ENCODE results near the gene FGD1.
"Not testable (repeated sequence)": the region's sequence is repeated elsewhere in the genome, so short reads cannot be mapped to it uniquely, and the experiment has no call there.

The FGD1 gene

GRCh38 chrX:54495814-54496516 is at the start of gene FGD1:
FGD1 (minus strand) TSS chrX:54496234; CDS start chrX:54495432, 802 bp downstream.
- no peak for DNase-seq (ENCODE audit: low read depth, low spot score)

DNA sequence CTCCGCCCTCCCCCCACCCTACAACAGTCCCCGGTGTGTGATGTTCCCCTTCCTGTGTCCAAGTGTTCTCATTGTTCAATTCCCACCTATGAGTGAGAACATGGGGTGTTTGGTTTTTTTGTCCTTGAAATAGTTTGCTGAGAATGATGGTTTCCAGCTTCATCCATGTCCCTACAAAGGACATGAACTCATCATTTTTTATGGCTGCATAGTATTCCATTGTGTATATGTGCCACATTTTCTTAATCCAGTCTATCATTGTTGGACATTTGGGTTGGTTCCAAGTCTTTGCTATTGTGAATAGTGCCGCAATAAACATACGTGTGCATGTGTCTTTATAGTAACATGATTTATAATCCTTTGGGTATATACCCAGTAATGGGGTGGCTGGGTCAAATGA is 46.2 kb upstream of the FGD1 start:
- DNase-seq (ENCODE audit: low read depth, low spot score): not testable (repeated sequence)

DNA sequence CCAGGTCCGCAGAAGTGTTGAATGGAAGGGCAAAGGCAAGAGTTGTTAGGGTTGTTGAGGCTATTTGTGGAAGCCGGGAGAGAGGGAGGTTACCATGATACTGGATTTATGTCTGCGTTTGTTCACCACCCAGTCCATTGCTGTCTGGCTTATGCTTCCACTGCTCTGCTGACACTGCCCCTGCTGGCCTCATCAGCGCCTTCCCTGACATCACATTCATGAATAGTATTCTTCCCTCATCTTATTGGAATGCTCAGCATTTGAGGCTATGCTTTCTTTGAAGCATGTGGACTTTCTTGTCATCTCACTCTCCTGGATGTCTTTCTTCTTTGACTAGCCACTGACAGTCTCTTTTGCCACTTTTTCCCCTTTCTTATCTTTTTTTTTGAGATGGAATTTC is 44.3 kb upstream of the FGD1 start:
- DNase-seq (ENCODE audit: low read depth, low spot score): no peak

DNA sequence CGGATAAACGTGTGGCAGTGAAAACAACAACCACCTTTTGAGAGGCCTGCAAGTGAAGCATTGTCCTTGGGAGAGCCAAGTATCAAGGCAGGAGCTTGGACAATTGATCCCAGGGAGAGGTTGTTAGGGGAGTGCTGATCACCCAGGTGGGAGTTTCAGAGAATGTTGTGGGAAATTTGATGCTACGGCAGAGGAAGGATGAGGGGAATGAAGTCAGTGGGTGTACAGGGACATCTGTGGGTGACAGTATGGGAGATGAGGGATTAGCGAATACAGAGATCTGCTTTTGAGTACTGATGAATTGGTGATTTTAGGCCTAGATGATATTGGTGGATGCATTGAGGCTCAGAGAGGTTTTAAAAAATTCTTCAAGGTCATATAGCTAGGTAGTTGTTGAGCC is 38.2 kb upstream of the FGD1 start:
- DNase-seq (ENCODE audit: low read depth, low spot score): no peak

GRCh38 chrX:54530357-54530900 is 34.4 kb upstream of the FGD1 start:
- no peak for DNase-seq (ENCODE audit: low read depth, low spot score)

- DNase-seq (ENCODE audit: low read depth, low spot score): no peak
Observed at GRCh38 chrX:54529552-54530356, 33.7 kb upstream of the FGD1 start, which contains the start of gene GNL3L. GNL3L (plus strand) TSS chrX:54530219; CDS start chrX:54532567, 2,348 bp downstream.

DNA sequence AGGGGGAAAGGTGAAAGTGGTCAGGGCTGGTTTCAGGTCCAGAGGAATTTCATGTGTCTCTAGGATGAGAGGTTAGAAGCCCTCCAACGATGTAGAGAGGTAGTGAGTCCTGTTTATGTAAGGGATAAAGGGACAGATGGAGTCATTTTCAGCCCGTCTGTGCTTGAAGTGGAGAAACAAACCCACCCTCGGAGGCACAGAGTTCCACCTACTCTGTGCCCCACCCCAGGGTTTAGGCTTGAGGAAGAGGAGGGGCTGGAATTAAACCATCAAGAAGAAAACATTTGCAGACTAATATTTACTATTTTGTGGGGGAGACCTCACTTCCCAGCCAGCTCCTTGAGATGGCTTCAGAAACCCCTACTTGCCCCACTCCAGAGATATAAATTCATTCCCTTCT is 33.1 kb upstream of the FGD1 start:
- DNase-seq (ENCODE audit: low read depth, low spot score): no peak

GRCh38 chrX:54509400-54509799 is 13.4 kb upstream of the FGD1 start:
- DNase-seq (ENCODE audit: low read depth, low spot score): no peak

DNA sequence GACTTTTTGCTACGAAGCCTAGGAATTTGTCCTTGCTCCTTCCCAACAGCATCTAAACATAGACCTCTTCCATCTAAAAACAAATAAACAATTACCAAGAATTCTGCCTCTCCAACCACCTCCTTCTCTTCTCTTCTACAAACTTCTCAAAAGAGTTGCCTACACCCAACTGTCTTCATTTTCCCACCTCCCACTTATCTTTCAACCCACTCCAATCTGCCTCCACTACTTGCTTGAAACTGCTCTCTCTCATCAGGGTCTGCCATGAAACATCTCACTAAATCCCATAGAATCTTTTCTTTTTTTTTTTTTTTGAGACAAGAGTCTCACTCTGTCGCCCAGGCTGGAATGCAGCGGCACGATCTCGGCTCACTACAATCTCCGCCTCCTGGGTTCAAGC is 902 bp upstream of the FGD1 start:
- DNase-seq (ENCODE audit: low read depth, low spot score): no peak

GRCh38 chrX:54496517-54496852 is 451 bp upstream of the FGD1 start:
- DNase-seq (ENCODE audit: low read depth, low spot score): no peak

- DNase-seq (ENCODE audit: low read depth, low spot score): no peak
Observed at GRCh38 chrX:54494989-54495813, 833 bp downstream of the FGD1 start.

DNA sequence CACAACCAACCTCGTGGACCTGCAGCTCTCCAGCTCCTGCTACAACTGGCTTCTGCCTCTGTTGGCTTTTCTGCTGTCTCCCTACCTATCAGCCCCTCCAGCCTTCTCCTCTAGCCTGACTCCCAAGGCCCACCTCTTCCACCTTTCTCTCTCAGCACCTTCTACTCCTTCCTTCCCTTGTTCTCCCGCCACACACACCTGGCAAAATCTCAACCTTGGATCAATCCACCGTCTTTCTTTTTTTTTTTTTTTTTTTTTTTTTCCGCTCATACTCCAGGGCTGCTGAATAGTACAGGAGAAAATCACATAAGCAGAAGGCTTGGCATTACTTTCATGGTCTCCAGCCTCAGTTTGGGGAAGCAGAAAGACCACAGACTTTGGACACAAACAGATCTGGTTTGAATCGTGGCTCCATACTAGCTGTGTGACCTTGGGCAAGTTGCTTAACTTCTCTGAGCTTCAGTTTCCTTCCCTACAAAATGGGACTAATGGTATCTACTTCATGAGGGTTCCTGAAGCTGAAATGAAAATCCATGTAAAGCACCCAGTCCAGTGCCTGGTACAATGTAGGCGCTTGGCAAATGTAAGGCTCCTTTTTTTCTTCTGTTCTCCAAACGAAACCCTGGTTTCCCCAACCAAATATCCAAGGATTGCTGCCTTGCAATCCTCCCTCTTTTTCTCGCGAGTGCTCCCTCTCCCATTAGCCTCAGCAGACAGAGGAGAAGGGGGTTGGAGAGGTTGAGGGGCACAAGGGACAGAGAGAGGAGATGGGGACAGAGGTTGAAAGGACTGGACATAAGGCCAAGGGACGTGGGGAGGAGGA is 1.7 kb downstream of the FGD1 start:
- DNase-seq (ENCODE audit: low read depth, low spot score): no peak

DNA sequence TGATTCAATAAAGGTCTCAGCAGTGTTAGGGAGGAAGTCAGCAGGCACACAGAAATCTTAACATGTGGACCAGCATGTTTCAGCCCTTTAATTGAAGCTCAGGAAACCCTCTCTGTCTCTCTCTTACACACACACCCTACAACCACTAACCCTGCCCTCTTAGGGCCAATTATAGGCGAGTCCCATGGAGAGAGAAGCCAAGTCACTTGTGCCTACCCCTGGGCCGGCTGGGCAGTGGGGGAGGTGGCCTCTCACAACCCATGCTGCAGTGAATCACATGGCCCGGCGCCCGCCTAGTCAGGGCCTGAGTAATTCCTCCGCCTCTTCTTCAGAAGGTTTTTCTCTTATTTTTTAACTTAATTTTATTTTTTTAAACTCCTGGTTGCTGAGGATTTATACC is 3.7 kb downstream of the FGD1 start:
- DNase-seq (ENCODE audit: low read depth, low spot score): no peak

DNA sequence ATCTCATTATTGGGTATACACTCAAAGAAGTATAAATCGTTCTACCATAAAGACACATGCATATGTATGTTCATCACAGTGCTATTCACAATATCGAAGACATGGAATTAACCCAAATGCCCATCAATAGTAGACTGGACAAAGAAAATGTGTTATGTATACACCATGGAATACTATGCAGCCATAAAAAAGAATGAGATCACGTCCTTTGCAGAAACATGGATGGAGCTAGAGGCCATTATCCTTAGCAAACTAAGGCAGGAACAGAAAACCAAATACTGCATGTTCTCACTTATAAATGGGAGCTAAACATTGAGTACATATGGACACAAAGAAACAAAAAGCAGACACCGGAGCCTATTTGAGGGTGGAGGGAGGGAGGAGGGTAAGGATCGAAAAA is 6.2 kb downstream of the FGD1 start:
- DNase-seq (ENCODE audit: low read depth, low spot score): not testable (repeated sequence)

- DNase-seq (ENCODE audit: low read depth, low spot score): no peak
Observed at GRCh38 chrX:54484666-54485065, 11.4 kb downstream of the FGD1 start.

GRCh38 chrX:54483946-54484345 is 12.1 kb downstream of the FGD1 start:
- DNase-seq (ENCODE audit: low read depth, low spot score): no peak

DNA sequence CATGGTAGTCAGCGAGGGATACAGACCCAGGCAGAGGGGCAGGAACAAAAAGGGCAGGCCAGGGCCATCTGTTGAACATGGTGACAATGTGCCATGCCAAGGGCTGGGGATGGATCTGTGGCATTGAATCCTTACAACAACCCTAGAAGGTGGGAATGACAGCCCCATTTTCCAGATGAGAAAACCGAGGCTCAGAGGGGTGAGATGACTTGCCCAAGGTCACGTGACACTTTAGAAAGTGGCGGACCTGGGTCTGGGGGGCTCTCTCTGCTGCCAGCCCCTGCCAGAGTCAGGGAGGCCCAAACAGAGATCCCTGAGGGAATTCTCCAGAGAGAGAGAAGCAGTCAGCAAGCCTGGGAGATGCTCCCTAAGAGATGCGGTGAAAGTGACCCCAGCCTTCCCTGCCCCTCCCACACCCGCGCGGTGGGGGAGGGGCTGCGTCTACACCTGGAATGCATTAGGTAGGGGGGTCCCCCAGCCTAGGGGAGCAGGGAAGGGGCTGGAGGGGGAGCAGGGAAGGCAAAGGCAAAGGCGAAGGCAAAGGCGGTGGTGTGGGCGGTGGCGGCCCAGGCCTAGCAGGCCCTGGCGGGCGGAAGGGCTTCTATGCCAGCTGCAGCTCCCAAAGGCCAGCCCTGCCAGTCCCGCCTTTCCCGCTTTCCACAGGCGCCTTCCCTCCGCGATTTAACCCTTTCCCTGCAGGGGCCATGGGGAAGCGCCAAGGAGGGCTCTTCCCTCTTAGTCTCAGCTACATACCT is 13.0 kb downstream of the FGD1 start:
- no peak for DNase-seq (ENCODE audit: low read depth, low spot score)

DNA sequence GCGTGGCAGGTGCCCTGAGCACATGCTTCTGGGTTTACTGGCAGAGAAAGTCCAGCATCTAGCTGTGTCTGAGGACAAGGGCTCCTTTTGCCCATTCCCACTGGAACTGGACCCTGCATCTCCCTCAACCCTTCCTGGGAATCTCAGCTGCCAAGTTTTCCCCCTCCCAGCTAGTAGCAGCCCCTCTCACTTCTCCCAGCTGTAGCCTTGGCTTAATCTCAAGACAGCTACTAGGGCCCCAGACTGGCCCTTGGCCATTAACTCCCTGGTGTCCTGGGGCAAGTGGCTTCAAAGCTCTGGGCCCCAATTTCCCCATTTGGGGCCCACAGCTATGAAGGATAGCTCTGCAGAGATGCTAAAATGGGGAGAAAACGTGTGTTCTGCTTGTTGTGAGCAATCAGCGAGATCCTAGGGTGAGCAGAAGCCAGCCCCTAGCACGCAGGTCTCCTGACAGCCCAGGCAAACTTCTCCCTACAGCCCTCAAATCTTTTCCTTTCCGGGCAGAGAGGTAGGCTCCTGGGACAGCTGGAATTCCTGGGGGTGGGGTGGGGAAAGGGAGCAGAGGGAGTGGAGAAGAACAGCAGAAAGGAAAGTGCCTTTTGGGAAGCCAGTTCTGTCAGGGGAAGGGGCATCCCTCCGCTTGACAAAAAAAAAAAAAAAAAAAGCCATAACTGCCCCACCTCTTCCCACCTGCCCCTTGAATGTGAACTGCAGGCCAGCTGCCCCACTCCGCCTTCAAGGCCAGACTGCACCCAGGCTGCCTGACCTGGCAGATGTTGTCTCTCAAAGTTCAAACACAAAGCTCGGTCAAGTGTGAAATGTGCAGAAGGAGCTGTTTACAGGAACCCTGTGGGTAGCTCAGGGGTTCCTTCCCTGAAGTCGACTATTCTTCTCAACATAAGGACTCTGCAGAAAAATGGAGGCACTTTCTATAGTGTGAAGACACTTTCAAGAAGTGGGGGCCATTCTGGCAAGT is 16.6 kb downstream of the FGD1 start:
- no peak for DNase-seq (ENCODE audit: low read depth, low spot score)
